CD4-positive, CD25-positive, alpha-beta regulatory T cell (primary cell): Measurements from ENCODE around the gene SH2D4B. TPM values are rescaled to one million over a fixed set of nuclear protein-coding genes. Genes with fewer than 3 reads are reported as not detected.

Experiments used
- ATAC-seq, 2 donors: fragments of 150-1000 bp; cut with Tn5 transposase; one replicate each; pipeline ENCODE4 v1.10.0; 2021; ENCODE audit warnings: low read depth in 2 of 2, moderate number of reproducible peaks in 2 of 2, moderate library complexity in 1 of 2
- DNase-seq, 3 donors: peaks; one replicate each; pipeline versions ENCODE4 v3.0.0 to v3.0.0-alpha.2; 2012 to 2022; ENCODE audit warnings: mixed read lengths in 1 of 3
- H3K27ac ChIP-seq: one replicate; pipeline ENCODE4 v1.7.0; 2013; ENCODE audit warnings: mild to moderate bottlenecking, low read length; ENCODE audit not compliant: insufficient read depth, poor library complexity, severe bottlenecking
- H3K27me3 ChIP-seq: one replicate; pipeline ENCODE4 v1.7.0; 2013; ENCODE audit warnings: low read length; ENCODE audit not compliant: control insufficient read depth, insufficient read depth
- H3K36me3 ChIP-seq: one replicate; pipeline ENCODE4 v1.7.0; 2013; ENCODE audit warnings: mild to moderate bottlenecking, low read length, moderate library complexity; ENCODE audit not compliant: control insufficient read depth, insufficient read depth
- H3K4me1 ChIP-seq: 2 replicates; pipeline ENCODE4 v1.7.0; 2013; ENCODE audit warnings: mild to moderate bottlenecking, low read length; ENCODE audit not compliant: insufficient read depth, control insufficient read depth, poor library complexity, severe bottlenecking
- H3K4me3 ChIP-seq: one replicate; pipeline ENCODE4 v1.7.0; 2013; ENCODE audit warnings: low read depth, mild to moderate bottlenecking, low read length, moderate library complexity
- H3K9me3 ChIP-seq, 2 experiments: 1 replicate in 1 of 2; 2 replicates in 1 of 2; pipeline ENCODE4 v1.7.0; 2013; ENCODE audit warnings: low read length in 2 of 2, mild to moderate bottlenecking in 1 of 2, moderate library complexity in 1 of 2; ENCODE audit not compliant: control insufficient read depth in 2 of 2
- H3K27ac Mint-ChIP-seq, 3 donors: one replicate each; pipeline ENCODE4 v1.8.0; 2020 to 2022; ENCODE audit warnings: mild to moderate bottlenecking in 3 of 3, mixed read lengths in 3 of 3, moderate library complexity in 2 of 3
- H3K27me3 Mint-ChIP-seq: one replicate; pipeline ENCODE4 v1.8.0; 2022; ENCODE audit warnings: mild to moderate bottlenecking, mixed read lengths
- H3K36me3 Mint-ChIP-seq: one replicate; pipeline ENCODE4 v1.8.0; 2020; ENCODE audit warnings: mixed read lengths
- H3K4me1 Mint-ChIP-seq, 4 donors: one replicate each; pipeline ENCODE4 v1.8.0; 2020 to 2022; ENCODE audit warnings: mixed read lengths in 4 of 4, mild to moderate bottlenecking in 1 of 4
- H3K4me3 Mint-ChIP-seq, 4 donors: one replicate each; pipeline ENCODE4 v1.8.0; 2020 to 2022; ENCODE audit warnings: mild to moderate bottlenecking in 4 of 4, mixed read lengths in 4 of 4, moderate library complexity in 3 of 4
- H3K9me3 Mint-ChIP-seq, 7 donors: one replicate each; pipeline ENCODE4 v1.8.0; 2020 to 2022; ENCODE audit warnings: mixed read lengths in 7 of 7, mild to moderate bottlenecking in 3 of 7, moderate library complexity in 2 of 7
- polyA plus RNA-seq, 4 donors: library from polyadenylated mRNA; unstranded; fragments of 300-500 nt; fragmentation: Illumina TruSeq; gene quantifications; one replicate each; pipeline ENCODE4 v1.2.3, GENCODE V29; 2021
- total RNA-seq: library from RNA; stranded (reverse); gene quantifications from one replicate; pipeline ENCODE4 v1.2.3, GENCODE V29; 2022

SH2D4B gene
- total and polyA plus RNA-seq, 5 donors from 2014 or later: 0.25 TPM; not detected in 4

DNA sequence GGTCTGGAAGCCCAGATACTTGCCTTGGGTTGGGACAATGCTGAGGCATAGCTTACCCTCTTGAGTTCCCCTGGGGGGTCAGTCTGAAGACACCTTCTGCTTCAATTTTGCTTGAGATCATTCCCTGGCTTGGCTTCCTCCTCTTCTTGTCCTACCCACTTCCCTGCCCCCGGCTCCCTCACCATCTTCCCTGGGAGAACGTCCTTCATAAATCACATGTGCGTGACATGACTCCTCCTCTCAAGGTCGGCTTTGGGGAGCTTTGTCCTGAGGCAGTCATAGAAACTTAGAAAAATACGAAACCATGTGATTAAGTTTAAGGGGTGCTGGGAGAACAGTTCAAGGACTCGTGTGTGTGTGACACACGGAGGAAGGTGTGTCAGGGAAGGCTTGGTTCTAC is 122.6 kb downstream of the SH2D4B start:
- H3K36me3 ChIP-seq: no peaks in the 10 kb centered on the region
- no peak overlapping the region for H3K27ac Mint-ChIP-seq
- peaks cover 0 to 9% of the 10 kb centered on the region in 2 experiments for H3K9me3 ChIP-seq
- peaks cover 15% of the 10 kb centered on the region for H3K27me3 ChIP-seq
- no peak overlapping the region for H3K4me3 ChIP-seq
- no peak overlapping the region for H3K27ac ChIP-seq
- H3K36me3 Mint-ChIP-seq: no peaks in the 10 kb centered on the region
- peaks cover 0 to 4% (median 0%) of the 10 kb centered on the region in 7 donors for H3K9me3 Mint-ChIP-seq
- H3K4me3 Mint-ChIP-seq: no peak overlapping the region
- H3K4me1 ChIP-seq: no peaks in the 10 kb centered on the region
- ATAC-seq (no peak), DNase-seq (no peak)
- H3K27me3 Mint-ChIP-seq: peaks cover 10% of the 10 kb centered on the region
- H3K4me1 Mint-ChIP-seq: peaks cover 0 to 4% (median 1%) of the 10 kb centered on the region in 4 donors

GRCh38 chr10:80660736-80661135 is 123.0 kb downstream of the SH2D4B start:
- Mint-ChIP-seq H3K4me3 (no peak overlapping the region), H3K9me3 (peaks cover 0 to 4% (median 0%) of the 10 kb centered on the region in 7 donors), H3K4me1 (peaks cover 0 to 4% (median 1%) of the 10 kb centered on the region in 4 donors), H3K27ac (no peak overlapping the region), H3K36me3 (no peaks in the 10 kb centered on the region), H3K27me3 (peaks cover 10% of the 10 kb centered on the region)
- H3K27me3 ChIP-seq: peaks cover 18% of the 10 kb centered on the region
- no peak for DNase-seq
- H3K9me3 ChIP-seq: peaks cover 0 to 6% of the 10 kb centered on the region in 2 experiments
- H3K4me1 ChIP-seq: no peaks in the 10 kb centered on the region
- ATAC-seq: no peak
- H3K27ac ChIP-seq: no peak overlapping the region
- no peak overlapping the region for H3K4me3 ChIP-seq
- H3K36me3 ChIP-seq: no peaks in the 10 kb centered on the region

DNA sequence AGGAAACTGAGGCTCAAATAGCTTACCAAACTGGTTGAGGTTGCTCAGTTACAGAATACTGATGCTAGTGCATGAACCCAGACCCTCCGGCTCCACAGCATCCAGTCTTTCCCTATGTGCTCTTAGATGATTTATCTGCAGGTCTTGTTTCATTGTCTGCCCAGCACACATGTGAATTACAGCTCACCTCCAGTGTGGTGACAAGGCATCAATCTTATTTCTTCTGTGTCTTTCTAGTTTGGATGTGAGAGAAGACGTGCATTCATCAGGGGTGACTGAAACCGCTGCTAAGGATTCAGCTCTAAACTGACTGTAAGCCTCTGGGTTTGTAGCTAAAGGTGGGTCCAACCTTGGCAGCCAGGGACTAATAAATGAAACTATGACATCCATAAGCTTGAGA is 123.8 kb downstream of the SH2D4B start:
- Mint-ChIP-seq H3K27me3 (peaks cover 10% of the 10 kb centered on the region), H3K36me3 (no peaks in the 10 kb centered on the region), H3K9me3 (peaks cover 0 to 4% (median 0%) of the 10 kb centered on the region in 7 donors), H3K27ac (no peak overlapping the region), H3K4me3 (no peak overlapping the region), H3K4me1 (peaks cover 0 to 4% (median 1%) of the 10 kb centered on the region in 4 donors)
- Histone ChIP-seq H3K4me1 (no peaks in the 10 kb centered on the region), H3K27me3 (peaks cover 21% of the 10 kb centered on the region), H3K36me3 (no peaks in the 10 kb centered on the region), H3K27ac (no peak overlapping the region), H3K9me3 (no peaks in the 10 kb centered on the region), H3K4me3 (no peak overlapping the region)
- DNase-seq: no peak
- no peak for ATAC-seq

GRCh38 chr10:80662429-80663261 is 124.9 kb downstream of the SH2D4B start:
- no peak overlapping the region for H3K4me3 ChIP-seq
- H3K36me3 ChIP-seq: no peaks in the 10 kb centered on the region
- H3K27ac ChIP-seq: no peak overlapping the region
- H3K4me3 Mint-ChIP-seq: peak overlapping the region in 1 of 4 donors; percentile 65
- peaks cover 21% of the 10 kb centered on the region for H3K27me3 ChIP-seq
- peaks cover 0 to 4% (median 1%) of the 10 kb centered on the region in 4 donors for H3K4me1 Mint-ChIP-seq
- H3K9me3 Mint-ChIP-seq: peaks cover 0 to 4% (median 0%) of the 10 kb centered on the region in 7 donors
- ATAC-seq (peak; percentile 46 to 55), DNase-seq (peak; percentile 35 to 55 (median 52))
- peak overlapping the region in 1 of 3 donors; percentile 50 for H3K27ac Mint-ChIP-seq
- H3K9me3 ChIP-seq: no peaks in the 10 kb centered on the region
- H3K27me3 Mint-ChIP-seq: peaks cover 10% of the 10 kb centered on the region
- H3K36me3 Mint-ChIP-seq: no peaks in the 10 kb centered on the region
- no peaks in the 10 kb centered on the region for H3K4me1 ChIP-seq

DNA sequence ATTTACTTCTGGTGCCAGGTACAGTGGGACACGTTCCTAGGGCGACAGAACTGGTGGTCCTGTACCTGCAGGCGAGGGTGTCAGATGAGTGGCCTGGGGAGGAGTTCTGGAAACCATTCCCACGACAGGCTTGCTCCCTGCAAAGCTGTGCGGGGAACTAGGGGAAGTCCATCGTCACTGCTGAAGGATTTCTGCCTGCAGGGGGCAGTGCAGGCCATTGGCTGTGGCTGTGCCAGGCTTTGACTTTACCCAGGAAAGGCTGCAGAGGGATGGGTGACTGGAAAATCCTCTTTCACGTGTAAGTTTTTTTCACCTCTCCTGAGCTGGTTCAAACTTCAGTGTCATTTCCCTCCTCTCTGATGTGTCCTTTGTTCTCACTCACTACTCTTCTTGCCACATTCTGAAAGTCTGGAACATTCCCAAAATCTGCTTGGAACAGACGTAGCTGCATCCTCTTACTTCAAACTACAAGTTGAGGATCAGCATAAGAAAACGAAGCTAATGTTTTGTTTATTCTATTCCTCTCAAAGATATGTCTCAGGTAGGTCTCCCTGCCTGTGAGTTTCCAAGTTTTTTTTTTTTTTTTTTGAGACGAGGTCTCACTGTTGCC is 126.5 kb downstream of the SH2D4B start:
- Histone ChIP-seq H3K4me3 (no peak overlapping the region), H3K27ac (no peak overlapping the region), H3K9me3 (no peaks in the 10 kb centered on the region), H3K27me3 (peaks cover 21% of the 10 kb centered on the region), H3K4me1 (no peaks in the 10 kb centered on the region), H3K36me3 (no peaks in the 10 kb centered on the region)
- Mint-ChIP-seq H3K4me3 (no peak overlapping the region), H3K4me1 (peaks cover 0 to 4% (median 1%) of the 10 kb centered on the region in 4 donors), H3K27ac (no peak overlapping the region), H3K9me3 (peaks cover 0 to 4% (median 0%) of the 10 kb centered on the region in 7 donors), H3K36me3 (no peaks in the 10 kb centered on the region), H3K27me3 (peaks cover 10% of the 10 kb centered on the region)
- no peak for ATAC-seq
- peak in 2 of 3 donors; percentile 6 to 37 for DNase-seq

- Mint-ChIP-seq H3K4me3 (no peak overlapping the region), H3K27ac (no peak overlapping the region), H3K4me1 (no peaks in the 10 kb centered on the region), H3K9me3 (peaks cover 0 to 1% (median 0%) of the 10 kb centered on the region in 7 donors), H3K36me3 (no peaks in the 10 kb centered on the region), H3K27me3 (no peaks in the 10 kb centered on the region)
- Histone ChIP-seq H3K4me3 (no peak overlapping the region), H3K27me3 (peaks cover 6% of the 10 kb centered on the region), H3K9me3 (no peaks in the 10 kb centered on the region), H3K27ac (no peak overlapping the region), H3K4me1 (no peaks in the 10 kb centered on the region), H3K36me3 (no peaks in the 10 kb centered on the region)
- ATAC-seq (no peak), DNase-seq (no peak)
Observed at GRCh38 chr10:80669485-80669884, 131.8 kb downstream of the SH2D4B start.

- H3K4me3 ChIP-seq: no peak overlapping the region
- H3K27me3 Mint-ChIP-seq: peaks cover 5% of the 10 kb centered on the region
- no peaks in the 10 kb centered on the region for H3K4me1 ChIP-seq
- H3K9me3 ChIP-seq: no peaks in the 10 kb centered on the region
- H3K27ac Mint-ChIP-seq: no peak overlapping the region
- peaks cover 3% of the 10 kb centered on the region for H3K27me3 ChIP-seq
- H3K36me3 ChIP-seq: no peaks in the 10 kb centered on the region
- ATAC-seq: no peak
- no peaks in the 10 kb centered on the region for H3K36me3 Mint-ChIP-seq
- DNase-seq: no peak
- H3K9me3 Mint-ChIP-seq: peaks cover 0 to 1% (median 0%) of the 10 kb centered on the region in 7 donors
- no peak overlapping the region for H3K27ac ChIP-seq
- H3K4me1 Mint-ChIP-seq: no peaks in the 10 kb centered on the region
- H3K4me3 Mint-ChIP-seq: no peak overlapping the region
Observed at GRCh38 chr10:80670774-80671173, 133.1 kb downstream of the SH2D4B start.
